ENCODE measurements around the gene C6orf47.

The C6orf47 gene

GRCh38 chr6:31702405-31702818, 41.8 kb upstream of the C6orf47 start:
- peak overlapping the region; percentile 86 to 93 for H3K4me3 ChIP-seq (replicated peaks in 1 of 2; ENCODE audit: low read depth in 2 of 2, low read length in 2 of 2)
- TF ChIP-seq CTCF (IDR thresholded peaks at IDR 0.05; ENCODE audit: low read depth, low read length) = no peak
- DNase-seq (ENCODE audit: low read depth in 2 of 2) = peak in 1 of 2 donors; percentile 24

GRCh38 chr6:31701666-31702404, 41.3 kb upstream of the C6orf47 start:
- TF ChIP-seq CTCF (IDR thresholded peaks at IDR 0.05; ENCODE audit: low read depth, low read length) = no peak
- DNase-seq (ENCODE audit: low read depth in 2 of 2) = peak in 1 of 2 donors; percentile 33
- peak overlapping the region; percentile 86 to 93 for H3K4me3 ChIP-seq (replicated peaks in 1 of 2; ENCODE audit: low read depth in 2 of 2, low read length in 2 of 2)

GRCh38 chr6:31700740-31701401, 40.3 kb upstream of the C6orf47 start:
- TF ChIP-seq CTCF (IDR thresholded peaks at IDR 0.05; ENCODE audit: low read depth, low read length) = no peak
- no peak overlapping the region for H3K4me3 ChIP-seq (replicated peaks in 1 of 2; ENCODE audit: low read depth in 2 of 2, low read length in 2 of 2)
- no peak for DNase-seq (ENCODE audit: low read depth in 2 of 2)

- H3K4me3 ChIP-seq (replicated peaks in 1 of 2; ENCODE audit: low read depth in 2 of 2, low read length in 2 of 2) = no peak overlapping the region
- no peak for TF ChIP-seq CTCF (IDR thresholded peaks at IDR 0.05; ENCODE audit: low read depth, low read length)
- peak in 1 of 2 donors; percentile 13 for DNase-seq (ENCODE audit: low read depth in 2 of 2)
Observed at GRCh38 chr6:31697555-31697954, 37.0 kb upstream of the C6orf47 start.

- no peak for TF ChIP-seq CTCF (IDR thresholded peaks at IDR 0.05; ENCODE audit: low read depth, low read length)
- H3K4me3 ChIP-seq (replicated peaks in 1 of 2; ENCODE audit: low read depth in 2 of 2, low read length in 2 of 2) = no peak overlapping the region
- no peak for DNase-seq (ENCODE audit: low read depth in 2 of 2)
Observed at GRCh38 chr6:31693535-31693934, 33.0 kb upstream of the C6orf47 start.

- no peak for TF ChIP-seq CTCF (IDR thresholded peaks at IDR 0.05; ENCODE audit: low read depth, low read length)
- no peak for DNase-seq (ENCODE audit: low read depth in 2 of 2)
- no peak overlapping the region for H3K4me3 ChIP-seq (replicated peaks in 1 of 2; ENCODE audit: low read depth in 2 of 2, low read length in 2 of 2)
Observed at GRCh38 chr6:31692886-31693285, 32.3 kb upstream of the C6orf47 start.

Data from cardiac fibroblast (primary cell).